Activated CD4-positive, alpha-beta T cell treated with anti-CD3 and anti-CD28 coated beads, Interleukin-2, Interleukin-4, amounts not matched to agents 100 ng/mL and 50 ng/mL, durations not matched to agents 16 hours and 8 hours (primary cell): ENCODE data around the gene EFNA5.

Experiments used
- DNase-seq: peaks from one replicate; pipeline ENCODE4 v3.0.0-alpha.2; 2020; ENCODE audit warnings: low spot score

EFNA5 gene

GRCh38 chr5:107672211-107673038 is 1.7 kb upstream of the EFNA5 start:
- DNase-seq = no peak

DNA sequence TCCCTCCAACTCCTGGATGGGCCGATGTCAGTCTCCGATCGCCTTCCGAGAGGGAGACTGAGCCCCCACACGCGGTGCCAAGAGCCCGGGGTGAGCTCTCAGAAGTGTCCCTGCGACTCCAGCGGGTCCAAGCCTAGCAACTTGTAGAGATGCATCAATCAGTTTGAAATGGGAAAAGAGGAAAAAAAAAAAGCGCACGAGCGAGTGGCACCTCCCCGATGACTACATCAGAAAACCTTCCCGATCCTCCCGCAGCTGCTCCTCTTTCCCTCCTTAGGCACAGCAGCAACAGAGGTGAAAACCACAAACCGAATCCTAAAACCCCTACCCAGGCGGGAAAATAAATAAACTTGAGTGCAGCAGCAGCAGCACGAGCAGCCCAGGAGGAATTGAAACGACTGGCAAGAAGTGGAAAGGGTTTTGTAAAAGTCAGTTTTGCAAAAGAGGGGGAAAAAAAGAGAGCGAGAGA is 1.0 kb upstream of the EFNA5 start:
- DNase-seq = no peak

DNA sequence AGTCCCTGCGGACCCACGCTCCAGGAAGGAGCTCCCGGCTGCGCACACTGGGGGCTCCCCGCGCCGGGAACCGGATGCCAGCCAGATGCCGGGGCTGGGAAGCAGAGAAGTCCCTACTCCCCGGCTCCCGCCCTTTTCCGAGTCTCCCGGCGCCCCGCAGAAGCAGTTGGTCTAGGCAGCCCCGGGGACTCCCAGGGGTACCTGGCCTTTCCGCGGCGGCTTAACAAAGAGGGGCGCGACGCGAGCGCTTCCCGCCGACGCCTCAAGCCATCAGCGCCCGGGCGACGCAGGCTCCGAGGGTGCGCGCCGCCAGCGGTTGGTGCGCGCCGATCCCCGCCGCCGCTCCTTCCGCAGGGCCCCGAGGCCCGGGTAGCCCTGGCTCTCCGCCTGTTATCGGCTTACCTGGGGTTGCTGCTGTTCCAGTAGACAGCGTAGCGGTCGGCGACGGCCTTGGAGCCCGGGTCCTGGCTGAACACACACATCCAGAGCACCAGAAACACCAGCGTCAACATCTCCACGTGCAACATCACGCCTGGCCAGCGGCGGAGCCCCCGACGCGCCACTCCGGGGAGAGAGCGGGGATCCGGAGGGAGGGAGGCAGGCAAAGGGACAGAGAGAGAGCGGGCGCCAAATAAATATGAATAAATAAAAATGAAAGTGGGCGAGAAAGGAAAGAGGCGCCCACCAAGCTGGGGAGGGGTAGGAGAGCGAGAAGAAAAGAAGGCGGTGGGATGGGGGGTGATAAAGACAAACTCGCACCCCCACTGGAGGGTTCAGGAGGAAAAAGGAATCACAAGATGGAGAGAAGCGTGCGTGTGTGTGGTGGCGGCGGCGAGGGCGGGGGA is 428 bp downstream of the EFNA5 start:
- DNase-seq = no peak

- DNase-seq = no peak
Measured at GRCh38 chr5:107669096-107670031, 1.4 kb downstream of the EFNA5 start.

DNA sequence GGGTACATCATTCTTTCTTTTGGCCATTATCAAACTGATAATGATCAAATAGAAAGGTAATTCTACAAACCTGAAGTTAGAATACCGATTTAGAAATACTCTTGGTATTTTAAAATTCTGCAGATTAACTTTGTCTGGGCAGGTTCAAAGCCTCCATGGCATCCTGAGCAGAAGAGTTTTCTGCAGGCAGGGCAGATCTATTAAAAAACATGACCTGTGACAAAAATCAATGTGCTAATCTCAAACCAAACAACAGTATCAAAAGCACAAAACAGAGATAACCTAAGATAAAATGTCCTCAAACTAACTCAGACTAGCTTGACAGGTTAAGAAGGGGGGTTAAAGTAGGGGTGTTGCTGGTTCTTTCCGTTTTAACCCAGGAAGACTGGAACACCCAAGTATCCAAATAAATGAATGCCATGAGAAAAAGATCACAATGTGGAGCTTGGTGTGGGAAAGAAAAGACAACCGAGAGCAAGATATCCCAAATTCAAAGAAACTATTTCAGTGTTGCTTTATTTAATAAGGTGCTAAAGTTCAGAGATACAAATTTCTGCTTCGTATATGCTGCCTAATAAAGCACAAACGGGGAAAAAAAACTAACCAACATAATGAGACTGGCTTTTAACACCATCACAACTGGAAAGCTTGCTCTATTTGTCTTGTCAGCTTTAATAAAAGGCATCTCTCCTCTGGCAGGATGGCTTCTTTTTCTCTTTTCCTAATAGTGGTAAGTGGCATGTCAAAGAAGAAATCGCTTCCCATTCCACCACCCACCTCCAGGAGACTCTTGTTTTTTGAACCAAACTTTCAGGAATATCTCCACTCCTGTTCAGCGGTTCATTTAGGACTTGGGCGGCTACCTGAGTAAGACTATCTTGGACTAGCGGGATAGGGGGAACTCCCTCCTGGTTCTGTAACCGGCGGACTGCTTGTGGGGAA is 2.3 kb downstream of the EFNA5 start:
- DNase-seq = no peak

DNA sequence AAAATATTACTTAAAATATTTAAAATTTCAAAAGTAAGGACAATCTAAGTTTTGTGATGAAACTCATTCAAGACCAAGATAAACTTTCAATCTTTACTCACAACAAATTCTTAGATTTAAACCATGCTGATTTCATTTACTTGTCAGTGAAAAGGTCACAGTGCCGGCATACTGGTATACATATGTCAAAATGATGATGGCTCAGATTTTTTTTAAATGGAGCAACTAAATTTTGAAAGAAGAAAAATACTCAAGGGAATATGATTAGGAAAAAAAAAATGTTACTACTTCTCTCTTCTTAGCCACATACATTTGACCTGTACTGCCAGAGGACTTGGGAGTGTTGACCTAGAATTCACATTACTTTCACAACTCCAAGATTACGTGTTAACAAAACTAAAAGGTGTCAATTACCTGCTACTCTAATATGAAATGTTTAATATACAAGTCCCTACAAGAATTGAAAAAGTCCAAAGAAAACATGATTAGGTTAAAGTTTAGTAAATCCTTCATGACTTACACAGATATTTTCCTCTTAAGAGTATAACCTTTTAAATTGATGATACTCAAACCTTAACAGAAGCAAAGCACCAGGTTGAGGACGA is 4.6 kb downstream of the EFNA5 start:
- no peak for DNase-seq

DNA sequence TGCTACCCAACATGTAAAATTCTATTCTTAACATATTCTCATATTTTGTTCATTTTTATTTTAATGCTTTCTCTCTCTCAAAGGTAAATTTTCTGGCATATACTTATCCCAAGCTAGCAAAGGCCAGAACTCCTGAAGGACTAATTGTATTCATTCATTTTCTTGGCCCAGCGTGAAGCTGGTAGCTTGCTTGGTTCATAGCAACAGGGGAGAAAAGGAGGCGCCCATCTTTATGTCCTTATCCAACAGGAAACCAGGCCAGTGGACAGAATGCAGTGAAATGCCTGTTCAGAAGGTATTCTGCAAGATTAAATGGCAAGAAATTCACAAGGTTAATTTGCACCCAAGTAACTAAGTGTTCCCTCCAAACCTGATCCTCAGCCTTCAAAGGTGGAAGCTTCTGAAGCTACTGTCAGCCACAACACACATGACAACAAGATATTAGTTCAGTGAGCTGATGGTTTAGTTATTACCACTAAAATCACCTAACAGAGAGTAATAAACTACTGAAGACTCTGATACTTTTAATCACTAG is 5.6 kb downstream of the EFNA5 start:
- no peak for DNase-seq

DNA sequence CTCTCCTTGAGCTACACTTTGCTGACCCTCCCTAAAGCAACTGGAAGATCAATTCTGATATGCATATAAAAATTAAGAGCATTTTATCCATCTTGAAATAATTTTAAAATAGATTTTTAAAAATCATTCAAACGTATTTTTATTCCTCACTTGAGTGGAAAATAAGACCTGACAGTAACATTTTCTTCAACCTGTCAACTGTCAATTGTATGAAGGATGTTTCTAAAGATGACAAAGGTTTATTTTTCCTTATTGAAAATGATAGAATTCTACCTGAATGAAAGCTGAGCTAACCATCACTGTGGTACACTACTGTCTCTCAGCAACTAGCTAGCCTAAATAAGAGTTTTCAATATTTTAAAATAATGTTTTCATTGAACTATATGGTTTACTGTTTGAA is 7.0 kb downstream of the EFNA5 start:
- no peak for DNase-seq

DNA sequence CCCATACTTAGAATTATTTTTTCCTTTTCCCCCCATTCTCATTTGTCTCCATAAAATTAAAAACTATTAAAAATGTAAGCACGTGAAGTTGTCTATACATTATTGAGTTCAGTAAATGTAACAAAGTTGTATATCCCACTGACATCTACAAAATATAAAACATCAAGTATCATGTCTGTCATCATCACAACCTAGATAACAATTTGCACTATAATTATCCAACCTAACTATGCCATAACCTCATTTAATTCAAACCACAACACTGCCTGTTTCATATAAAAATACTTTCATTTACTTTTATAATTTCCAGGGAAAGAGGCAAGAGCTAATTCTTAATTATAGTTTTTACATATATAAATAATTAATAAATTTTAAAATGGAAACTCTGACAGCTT is 9.1 kb downstream of the EFNA5 start:
- no peak for DNase-seq

- no peak for DNase-seq
Measured at GRCh38 chr5:107661038-107661649, 9.6 kb downstream of the EFNA5 start.

GRCh38 chr5:107658528-107658927 is 12.2 kb downstream of the EFNA5 start:
- no peak for DNase-seq

GRCh38 chr5:107655831-107656230 is 14.9 kb downstream of the EFNA5 start:
- no peak for DNase-seq

DNA sequence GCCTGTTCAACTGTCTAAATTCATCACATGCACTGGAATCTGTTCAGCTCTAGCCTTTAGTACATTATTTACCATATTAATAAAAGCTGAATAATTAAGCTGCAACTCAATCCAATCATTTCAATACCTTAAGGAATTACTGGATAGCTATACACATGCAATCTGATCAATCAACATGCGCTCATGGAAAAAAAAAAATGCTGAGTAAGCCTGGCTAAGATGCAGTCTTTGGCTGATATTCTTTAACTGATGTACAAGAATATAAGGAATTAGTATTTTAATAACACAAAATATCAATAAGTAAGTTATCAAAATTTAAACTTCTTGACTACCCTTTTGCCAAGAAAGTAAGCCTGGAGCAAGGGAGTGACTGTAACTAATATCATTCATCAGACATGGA is 15.9 kb downstream of the EFNA5 start:
- DNase-seq = no peak

GRCh38 chr5:107653685-107654084 is 17.1 kb downstream of the EFNA5 start:
- no peak for DNase-seq

GRCh38 chr5:107652839-107653607 is 17.7 kb downstream of the EFNA5 start:
- no peak for DNase-seq

DNA sequence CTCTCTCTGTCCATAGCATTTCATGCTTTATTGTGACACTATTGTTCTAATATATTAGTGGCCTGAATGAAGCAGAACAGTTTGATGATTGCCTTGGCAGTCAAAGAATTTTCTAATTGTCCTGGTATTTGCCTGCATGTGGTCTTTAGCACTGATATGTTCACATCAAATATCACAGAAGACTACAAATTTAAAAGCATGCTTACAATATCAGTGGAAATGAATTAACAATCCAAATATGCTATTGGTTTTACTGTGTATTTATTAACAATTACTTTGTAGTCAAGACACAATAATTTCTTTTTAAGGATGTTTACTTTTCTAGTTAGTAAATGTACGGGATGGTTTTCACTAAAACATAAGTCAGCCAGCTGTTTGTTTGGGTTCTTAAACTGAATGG is 18.3 kb downstream of the EFNA5 start:
- DNase-seq = no peak

DNA sequence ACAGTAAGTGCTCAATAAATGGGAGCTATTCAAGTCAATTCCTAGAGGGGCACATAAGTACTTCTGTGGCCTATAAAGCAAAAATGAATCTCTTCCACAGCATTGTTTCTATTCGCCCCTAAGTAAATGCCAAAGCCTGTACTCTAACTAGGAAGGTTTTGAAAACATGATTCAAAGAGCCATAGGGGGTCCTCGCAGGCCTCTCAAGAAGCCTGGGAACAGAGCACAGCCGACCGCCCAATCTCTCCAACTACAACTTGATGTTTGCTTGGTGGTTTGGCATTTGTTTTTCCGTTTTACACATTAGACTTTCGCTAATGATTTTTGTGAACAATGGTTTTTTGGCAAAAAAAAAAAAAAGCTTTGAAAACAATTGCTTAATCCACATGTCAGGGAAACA is 19.4 kb downstream of the EFNA5 start:
- no peak for DNase-seq

DNA sequence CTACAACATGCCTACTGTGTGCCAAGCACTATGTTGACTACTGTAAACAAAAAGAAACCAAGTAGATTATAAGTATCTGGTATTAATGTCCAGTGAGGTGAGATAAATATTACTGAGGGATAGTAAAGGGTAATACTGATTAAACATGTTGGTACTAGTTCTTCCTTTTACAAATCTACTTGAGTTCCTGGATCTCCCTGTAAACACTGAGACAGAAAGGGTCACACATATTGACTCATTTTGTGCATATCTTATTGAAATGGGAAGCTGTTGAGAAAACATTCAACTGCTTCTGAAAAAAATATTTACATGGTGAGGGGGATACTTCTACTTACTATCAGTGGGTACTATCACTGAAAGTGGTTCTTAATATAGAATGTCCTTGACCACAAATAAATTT is 24.3 kb downstream of the EFNA5 start:
- no peak for DNase-seq

DNA sequence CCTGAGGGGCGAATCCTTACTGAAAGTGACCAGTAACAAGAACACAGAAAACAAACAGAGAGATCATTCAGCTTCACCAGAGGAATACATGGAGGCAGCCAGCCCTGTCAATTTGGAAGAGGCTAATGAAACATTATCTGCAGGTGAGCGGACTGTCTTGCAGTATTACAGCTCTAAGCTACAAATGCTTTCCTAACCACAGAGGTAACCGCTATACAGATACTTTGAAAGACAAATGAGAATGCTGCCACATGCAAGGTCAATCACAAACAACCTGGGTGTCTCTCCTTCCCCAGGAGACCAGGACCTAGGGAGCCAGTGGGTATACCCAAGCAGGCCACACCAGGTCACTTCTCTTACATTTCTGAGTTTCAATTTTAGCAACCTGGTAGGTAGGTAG is 30.2 kb downstream of the EFNA5 start:
- no peak for DNase-seq
